SK-N-MC (cell line): ENCODE results near the gene HSPB1.

Experiments
- EZH2 ChIP-seq: fragments of 200-600 bp; sonication (generic); IDR thresholded peaks from one replicate; pipeline ENCODE4 v1.6.1; 2017; ENCODE audit warnings: antibody characterized with exemption
- FOXP2 ChIP-seq: optimal IDR thresholded peaks from 2 replicates; pipeline ENCODE3; 2011; ENCODE audit warnings: mild to moderate bottlenecking, moderate library complexity; ENCODE audit not compliant: insufficient read depth; ENCODE audit errors: extremely low read length, control extremely low read depth
- POLR2AphosphoS5 ChIP-seq: IDR thresholded peaks from 2 replicates; pipeline ENCODE4 v1.6.1; 2012; ENCODE audit warnings: mild to moderate bottlenecking, low read depth, low read length, borderline replicate concordance

DNA sequence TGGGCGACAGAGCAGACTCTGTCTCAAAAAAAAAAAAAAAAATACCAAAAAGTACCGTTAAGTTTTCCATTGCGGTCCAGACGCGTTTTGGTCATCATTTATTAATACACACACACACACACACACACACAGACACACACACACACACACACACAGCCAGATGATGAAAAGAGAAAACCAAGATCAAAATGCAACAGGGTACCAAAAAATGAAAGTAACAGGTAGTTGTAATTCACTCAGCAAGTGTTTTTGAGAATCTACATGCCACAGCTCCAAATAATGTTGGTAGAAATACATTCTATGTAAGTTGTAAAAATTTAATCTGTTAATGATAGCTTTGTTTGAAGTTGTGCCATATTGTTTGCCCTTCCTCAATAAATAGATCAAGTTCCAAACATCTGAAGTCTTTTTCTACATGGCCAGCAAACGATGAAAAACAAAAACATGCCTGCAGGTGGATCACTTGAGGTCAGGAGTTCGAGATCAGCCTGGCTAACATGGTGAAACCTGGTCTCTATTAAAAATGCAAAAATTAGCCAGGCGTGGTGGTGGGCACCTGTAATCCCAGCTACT, 46.9 kb downstream of the HSPB1 start:
- TF ChIP-seq EZH2 (no peak), POLR2AphosphoS5 (no peak), FOXP2 (no peak)
